Mononuclear cell (primary cell): ENCODE measurements around the gene CACNA2D3. TPM values are rescaled to one million over a fixed set of nuclear protein-coding genes. Genes with fewer than 3 reads are reported as not detected.
"Not testable (repeated sequence)": the region's sequence is repeated elsewhere in the genome, so short reads cannot be mapped to it uniquely, and the experiment has no call there.

ENCODE experiments used
- H3K27me3 ChIP-seq: 2 replicates; pipeline ENCODE4 v1.6.0; 2011; ENCODE audit warnings: low read length, control low read depth; ENCODE audit not compliant: insufficient read depth
- H3K4me1 ChIP-seq: 2 replicates; pipeline ENCODE4 v1.5.1; 2011; ENCODE audit warnings: mild to moderate bottlenecking, low read length, control low read depth; ENCODE audit not compliant: insufficient read depth
- H3K4me3 ChIP-seq: 2 replicates; pipeline ENCODE4 v1.5.1; 2011; ENCODE audit warnings: mild to moderate bottlenecking, low read length, moderate library complexity
- H3K9me3 ChIP-seq: 2 replicates; pipeline ENCODE4 v1.5.1; 2011; ENCODE audit warnings: low read depth, mild to moderate bottlenecking, control low read depth, low read length
- total RNA-seq: library from RNA; depleted of rRNA; stranded (reverse); fragments of >200 nt; gene quantifications from one replicate; pipeline ENCODE4 v1.2.3, GENCODE V29; 2012

CACNA2D3 gene
- total RNA-seq, 1 donor = 2.0 TPM

GRCh38 chr3:54464554-54464953, 342.2 kb downstream of the CACNA2D3 start:
- H3K9me3 ChIP-seq, H3K4me3 ChIP-seq, H3K27me3 ChIP-seq, H3K4me1 ChIP-seq: not testable (repeated sequence)

- H3K27me3 ChIP-seq = no peaks in the 10 kb centered on the region
These were observed 354.5 kb downstream of the CACNA2D3 start for GRCh38 chr3:54476891-54477290.

GRCh38 chr3:54481606-54482365, 359.4 kb downstream of the CACNA2D3 start:
- H3K4me1 ChIP-seq = no peaks in the 10 kb centered on the region
- H3K27me3 ChIP-seq = no peaks in the 10 kb centered on the region
- no peak overlapping the region for H3K4me3 ChIP-seq
- no peaks in the 10 kb centered on the region for H3K9me3 ChIP-seq

More at GRCh38 chr3:54476891-54477290, 354.5 kb downstream of the CACNA2D3 start:
- Histone ChIP-seq H3K4me3 (no peak overlapping the region), H3K9me3 (no peaks in the 10 kb centered on the region), H3K4me1 (no peaks in the 10 kb centered on the region)

GRCh38 chr3:54484334-54484733, 362.0 kb downstream of the CACNA2D3 start:
- Histone ChIP-seq H3K9me3 (no peaks in the 10 kb centered on the region), H3K27me3 (no peaks in the 10 kb centered on the region), H3K4me1 (no peaks in the 10 kb centered on the region), H3K4me3 (no peak overlapping the region)

- Histone ChIP-seq H3K27me3 (no peaks in the 10 kb centered on the region), H3K4me1 (no peaks in the 10 kb centered on the region), H3K9me3 (no peaks in the 10 kb centered on the region), H3K4me3 (no peak overlapping the region)
These were observed 364.0 kb downstream of the CACNA2D3 start for GRCh38 chr3:54486317-54486716.

- no peaks in the 10 kb centered on the region for H3K4me1 ChIP-seq
- no peaks in the 10 kb centered on the region for H3K9me3 ChIP-seq
- no peak overlapping the region for H3K4me3 ChIP-seq
- H3K27me3 ChIP-seq = no peaks in the 10 kb centered on the region
These were observed 365.9 kb downstream of the CACNA2D3 start for GRCh38 chr3:54488297-54488696.

GRCh38 chr3:54494209-54494608, 371.9 kb downstream of the CACNA2D3 start:
- no peaks in the 10 kb centered on the region for H3K27me3 ChIP-seq
- H3K4me1 ChIP-seq = no peaks in the 10 kb centered on the region
- H3K4me3 ChIP-seq = no peak overlapping the region
- peaks cover 14% of the 10 kb centered on the region for H3K9me3 ChIP-seq

- H3K4me1 ChIP-seq = no peaks in the 10 kb centered on the region
- H3K4me3 ChIP-seq = no peak overlapping the region
- no peaks in the 10 kb centered on the region for H3K9me3 ChIP-seq
- no peaks in the 10 kb centered on the region for H3K27me3 ChIP-seq
These were observed 384.3 kb downstream of the CACNA2D3 start for GRCh38 chr3:54506603-54507002.

- Histone ChIP-seq H3K4me3 (no peak overlapping the region), H3K27me3 (no peaks in the 10 kb centered on the region), H3K4me1 (no peaks in the 10 kb centered on the region), H3K9me3 (no peaks in the 10 kb centered on the region)
These were observed 385.6 kb downstream of the CACNA2D3 start for GRCh38 chr3:54507876-54508460.

GRCh38 chr3:54510506-54510905, 388.2 kb downstream of the CACNA2D3 start:
- H3K4me3 ChIP-seq = no peak overlapping the region
- no peaks in the 10 kb centered on the region for H3K4me1 ChIP-seq
- H3K9me3 ChIP-seq = no peaks in the 10 kb centered on the region
- H3K27me3 ChIP-seq = no peaks in the 10 kb centered on the region

- H3K27me3 ChIP-seq = no peaks in the 10 kb centered on the region
- H3K4me3 ChIP-seq = no peak overlapping the region
- no peaks in the 10 kb centered on the region for H3K9me3 ChIP-seq
- H3K4me1 ChIP-seq = no peaks in the 10 kb centered on the region
These were observed 389.5 kb downstream of the CACNA2D3 start for GRCh38 chr3:54511766-54512365.

GRCh38 chr3:54514006-54514405, 391.7 kb downstream of the CACNA2D3 start:
- Histone ChIP-seq H3K4me1 (no peaks in the 10 kb centered on the region), H3K27me3 (no peaks in the 10 kb centered on the region), H3K4me3 (no peak overlapping the region), H3K9me3 (no peaks in the 10 kb centered on the region)

- no peaks in the 10 kb centered on the region for H3K27me3 ChIP-seq
- H3K9me3 ChIP-seq = no peaks in the 10 kb centered on the region
- H3K4me3 ChIP-seq = no peak overlapping the region
- no peaks in the 10 kb centered on the region for H3K4me1 ChIP-seq
These were observed 392.1 kb downstream of the CACNA2D3 start for GRCh38 chr3:54514416-54514815.

GRCh38 chr3:54515441-54516213, 393.3 kb downstream of the CACNA2D3 start:
- H3K4me3 ChIP-seq = no peak overlapping the region
- H3K27me3 ChIP-seq = no peaks in the 10 kb centered on the region
- no peaks in the 10 kb centered on the region for H3K4me1 ChIP-seq
- no peaks in the 10 kb centered on the region for H3K9me3 ChIP-seq

GRCh38 chr3:54517424-54517823, 395.1 kb downstream of the CACNA2D3 start:
- no peaks in the 10 kb centered on the region for H3K9me3 ChIP-seq

More at GRCh38 chr3:54517424-54517823, 395.1 kb downstream of the CACNA2D3 start:
- Histone ChIP-seq H3K4me1 (no peaks in the 10 kb centered on the region), H3K4me3 (no peak overlapping the region), H3K27me3 (no peaks in the 10 kb centered on the region)
